ENCODE measurements around the gene SLC26A8. TPM values are rescaled to one million over a fixed set of nuclear protein-coding genes. Genes with fewer than 3 reads are reported as not detected.
"Not testable (repeated sequence)": the region's sequence is repeated elsewhere in the genome, so short reads cannot be mapped to it uniquely, and the experiment has no call there.

SLC26A8 gene
- total RNA-seq, 1 donor from 2014 or later, result not detected

- intact Hi-C loops (cut with micrococcal nuclease), result loop anchor here (1.0 to 5.0 kb wide), 4 partner anchors 108 to 616 kb away; partner anchors contain the start of gene MAPK14
Observed at GRCh38 chr6:35919085-35919826, 105.2 kb downstream of the SLC26A8 start.

GRCh38 chr6:35916893-35917292 lies 107.5 kb downstream of the SLC26A8 start:
- intact Hi-C loops (cut with micrococcal nuclease), result loop anchor here (5.0 kb wide), 1 partner anchor 190 kb away; no protein-coding TSS in a partner anchor

GRCh38 chr6:35916056-35916455 lies 108.4 kb downstream of the SLC26A8 start:
- intact Hi-C loops (cut with micrococcal nuclease), result loop anchor here (5.0 kb wide), 1 partner anchor 189 kb away; no protein-coding TSS in a partner anchor

- intact Hi-C loops (cut with micrococcal nuclease), result no loop called here
Observed at GRCh38 chr6:35914536-35914935, 109.9 kb downstream of the SLC26A8 start.

- intact Hi-C loops (cut with micrococcal nuclease), result no loop called here
Observed at GRCh38 chr6:35911871-35912653, 112.4 kb downstream of the SLC26A8 start.

- intact Hi-C loops (cut with micrococcal nuclease), result not testable (repeated sequence)
Observed at GRCh38 chr6:35909571-35909970, 114.9 kb downstream of the SLC26A8 start.

GRCh38 chr6:35908753-35909401 lies 115.6 kb downstream of the SLC26A8 start:
- intact Hi-C loops (cut with micrococcal nuclease), result not testable (repeated sequence)

- intact Hi-C loops (cut with micrococcal nuclease), result no loop called here
Observed at GRCh38 chr6:35907750-35908149, 116.7 kb downstream of the SLC26A8 start.

GRCh38 chr6:35906499-35906846 lies 118.0 kb downstream of the SLC26A8 start:
- intact Hi-C loops (cut with micrococcal nuclease), result no loop called here

- intact Hi-C loops (cut with micrococcal nuclease), result no loop called here
Observed at GRCh38 chr6:35905841-35906498, 118.5 kb downstream of the SLC26A8 start.

- intact Hi-C loops (cut with micrococcal nuclease), result no loop called here
Observed at GRCh38 chr6:35905141-35905785, 119.2 kb downstream of the SLC26A8 start.

- intact Hi-C loops (cut with micrococcal nuclease), result no loop called here
Observed at GRCh38 chr6:35903679-35904078, 120.8 kb downstream of the SLC26A8 start.

- intact Hi-C loops (cut with micrococcal nuclease), result no loop called here
Observed at GRCh38 chr6:35900448-35900847, 124.0 kb downstream of the SLC26A8 start.

- intact Hi-C loops (cut with micrococcal nuclease), result no loop called here
Observed at GRCh38 chr6:35898003-35898402, 126.4 kb downstream of the SLC26A8 start.

- intact Hi-C loops (cut with micrococcal nuclease), result no loop called here
Observed at GRCh38 chr6:35897486-35897885, 127.0 kb downstream of the SLC26A8 start.

GRCh38 chr6:35897036-35897435 lies 127.4 kb downstream of the SLC26A8 start:
- intact Hi-C loops (cut with micrococcal nuclease), result no loop called here

- intact Hi-C loops (cut with micrococcal nuclease), result no loop called here
Observed at GRCh38 chr6:35896228-35896627, 128.2 kb downstream of the SLC26A8 start.

- intact Hi-C loops (cut with micrococcal nuclease), result no loop called here
Observed at GRCh38 chr6:35895560-35895959, 128.9 kb downstream of the SLC26A8 start.

- intact Hi-C loops (cut with micrococcal nuclease), result no loop called here
Observed at GRCh38 chr6:35894776-35895175, 129.7 kb downstream of the SLC26A8 start.
